Upper lobe of left lung (tissue), 4 donors: ENCODE measurements around the gene ANO2.

Experiments
- EP300 ChIP-seq, 4 donors: sonication (generic); formaldehyde crosslinking; IDR thresholded peaks; one replicate each; pipeline ENCODE4 v1.5.1; 2017; ENCODE audit warnings: antibody characterized with exemption in 4 of 4, control low read depth in 2 of 4
- POLR2A ChIP-seq, 4 donors: fragments of 450-650 bp; IDR thresholded peaks; one replicate each; pipeline ENCODE4 v1.5.1; 2016 to 2017; ENCODE audit warnings: antibody characterized with exemption in 4 of 4, mild to moderate bottlenecking in 2 of 4
- TF ChIP-seq, protein P1 (sequence below), 6 experiments: fragments of 450-650 bp in 4 of 6; fragments of 200-600 bp in 2 of 6; sonication (generic) in 2 of 6; IDR thresholded peaks; one replicate each; pipeline ENCODE4 v1.5.1; 2016 to 2019; ENCODE audit warnings: antibody characterized with exemption in 6 of 6

DNA sequence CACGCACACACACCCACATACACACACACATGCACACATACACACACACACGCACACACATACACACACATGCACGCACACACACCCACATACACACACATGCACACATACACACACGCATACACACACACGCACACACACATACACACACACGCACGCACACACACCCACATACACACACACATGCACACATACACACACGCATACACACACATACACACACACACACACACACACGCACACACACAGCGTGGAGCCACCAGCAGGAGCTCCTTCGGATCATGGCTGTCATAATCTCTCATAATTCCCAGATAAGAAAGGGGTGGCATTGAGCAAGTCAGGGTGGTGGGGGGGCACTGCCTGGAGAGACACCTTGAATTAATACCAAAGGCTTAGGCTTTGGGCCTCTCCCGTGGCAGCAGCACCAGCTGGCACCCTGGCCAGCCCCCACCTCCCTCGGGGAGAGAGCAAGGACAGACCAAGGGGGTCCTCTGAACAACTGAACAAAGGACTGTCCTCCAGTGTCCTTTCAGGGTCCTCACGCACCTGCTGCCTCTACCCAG lies 21.9 kb downstream of the ANO2 start:
- TF ChIP-seq POLR2A (IDR thresholded peaks at IDR 0.05) = no peak
- TF ChIP-seq, protein P1, sequence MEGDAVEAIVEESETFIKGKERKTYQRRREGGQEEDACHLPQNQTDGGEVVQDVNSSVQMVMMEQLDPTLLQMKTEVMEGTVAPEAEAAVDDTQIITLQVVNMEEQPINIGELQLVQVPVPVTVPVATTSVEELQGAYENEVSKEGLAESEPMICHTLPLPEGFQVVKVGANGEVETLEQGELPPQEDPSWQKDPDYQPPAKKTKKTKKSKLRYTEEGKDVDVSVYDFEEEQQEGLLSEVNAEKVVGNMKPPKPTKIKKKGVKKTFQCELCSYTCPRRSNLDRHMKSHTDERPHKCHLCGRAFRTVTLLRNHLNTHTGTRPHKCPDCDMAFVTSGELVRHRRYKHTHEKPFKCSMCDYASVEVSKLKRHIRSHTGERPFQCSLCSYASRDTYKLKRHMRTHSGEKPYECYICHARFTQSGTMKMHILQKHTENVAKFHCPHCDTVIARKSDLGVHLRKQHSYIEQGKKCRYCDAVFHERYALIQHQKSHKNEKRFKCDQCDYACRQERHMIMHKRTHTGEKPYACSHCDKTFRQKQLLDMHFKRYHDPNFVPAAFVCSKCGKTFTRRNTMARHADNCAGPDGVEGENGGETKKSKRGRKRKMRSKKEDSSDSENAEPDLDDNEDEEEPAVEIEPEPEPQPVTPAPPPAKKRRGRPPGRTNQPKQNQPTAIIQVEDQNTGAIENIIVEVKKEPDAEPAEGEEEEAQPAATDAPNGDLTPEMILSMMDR (IDR thresholded peaks at IDR 0.05) = no peak
- no peak for TF ChIP-seq EP300 (IDR thresholded peaks at IDR 0.05)
